ENCODE measurements around the gene FAM20A.
"Not testable (repeated sequence)": the region's sequence is repeated elsewhere in the genome, so short reads cannot be mapped to it uniquely, and the experiment has no call there.

FAM20A gene

GRCh38 chr17:68518063-68518815 lies 82.9 kb downstream of the FAM20A start:
- DNase-seq: no peak

GRCh38 chr17:68517605-68518004 lies 83.6 kb downstream of the FAM20A start:
- DNase-seq: not testable (repeated sequence)

- DNase-seq: no peak
Observed at GRCh38 chr17:68516732-68517131, 84.4 kb downstream of the FAM20A start.

GRCh38 chr17:68514831-68515635 lies 86.1 kb downstream of the FAM20A start:
- no peak for DNase-seq

GRCh38 chr17:68513932-68514331 lies 87.2 kb downstream of the FAM20A start:
- DNase-seq: no peak

GRCh38 chr17:68512960-68513474 lies 88.2 kb downstream of the FAM20A start:
- DNase-seq: no peak

- peak; percentile 83 for DNase-seq
Observed at GRCh38 chr17:68512247-68512959, 88.8 kb downstream of the FAM20A start, which contains the start of gene PRKAR1A. TSS of gene PRKAR1A (plus strand) at chr17:68512430. CDS start at chr17:68515400, 2,970 bp downstream.

- no peak for DNase-seq
Observed at GRCh38 chr17:68511671-68512246, 89.4 kb downstream of the FAM20A start.

GRCh38 chr17:68511254-68511670 lies 89.9 kb downstream of the FAM20A start:
- no peak for DNase-seq

GRCh38 chr17:68509141-68510057 lies 91.8 kb downstream of the FAM20A start:
- DNase-seq: no peak

- DNase-seq: no peak
Observed at GRCh38 chr17:68507576-68507975, 93.6 kb downstream of the FAM20A start.

- DNase-seq: no peak
Observed at GRCh38 chr17:68505951-68506350, 95.2 kb downstream of the FAM20A start.

- DNase-seq: no peak
Observed at GRCh38 chr17:68501074-68501473, 100.1 kb downstream of the FAM20A start.

- DNase-seq: no peak
Observed at GRCh38 chr17:68499587-68499986, 101.6 kb downstream of the FAM20A start.

- DNase-seq: no peak
Observed at GRCh38 chr17:68498479-68499326, 102.5 kb downstream of the FAM20A start.

GRCh38 chr17:68497885-68498319 lies 103.3 kb downstream of the FAM20A start:
- peak; percentile 56 for DNase-seq

- DNase-seq: no peak
Observed at GRCh38 chr17:68495081-68495480, 106.1 kb downstream of the FAM20A start.

GRCh38 chr17:68492394-68493054 lies 108.6 kb downstream of the FAM20A start:
- DNase-seq: not testable (repeated sequence)

- peak; percentile 13 for DNase-seq
Observed at GRCh38 chr17:68491381-68492231, 109.6 kb downstream of the FAM20A start.
